Tibial artery (tissue), 4 donors: Measurements from ENCODE around the gene TMPRSS6.

Source experiments
- DNase-seq, 2 donors: peaks; one replicate each; pipeline ENCODE4 v3.0.0-alpha.2; 2019
- H3K27ac ChIP-seq, 2 donors: fragments of 200-600 bp; sonication (generic) in 1 of 2; 1 replicate in 1 of 2; 2 replicates in 1 of 2; pipeline ENCODE4 v1.5.1; 2018 to 2019; ENCODE audit warnings: mild to moderate bottlenecking in 1 of 2
- H3K27me3 ChIP-seq, 2 donors: fragments of 200-600 bp; sonication (generic) in 1 of 2; one replicate each; pipeline versions ENCODE4 v1.5.1 to v1.6.0; 2016 to 2019
- H3K36me3 ChIP-seq, 3 donors: fragments of 200-600 bp; sonication (generic) in 2 of 3; one replicate each; pipeline ENCODE4 v1.5.1; 2016 to 2019; ENCODE audit warnings: mild to moderate bottlenecking in 2 of 3
- H3K4me1 ChIP-seq, 4 donors: fragments of 200-600 bp; sonication (generic) in 2 of 4; 1 replicate in 3 of 4; 2 replicates in 1 of 4; pipeline ENCODE4 v1.5.1; 2016 to 2019
- H3K4me3 ChIP-seq, 2 donors: fragments of 200-600 bp; sonication (generic) in 1 of 2; 1 replicate in 1 of 2; 2 replicates in 1 of 2; pipeline ENCODE4 v1.5.1; 2018 to 2019; ENCODE audit warnings: mild to moderate bottlenecking in 2 of 2
- H3K9me3 ChIP-seq, 3 donors: fragments of 200-600 bp; sonication (generic) in 1 of 3; one replicate each; pipeline ENCODE4 v1.5.1; 2016 to 2019
- intact Hi-C: fragments of 100-400 bp; cut with DNase I; formaldehyde crosslinking; loops from one replicate; pipeline ENCODE4 v1.15.0; 2023; ENCODE audit warnings: low total_unique reads
- TF ChIP-seq, protein P1 (sequence below), 2 experiments: fragments of 200-600 bp in 1 of 2; fragments of 450-650 bp in 1 of 2; IDR thresholded peaks; one replicate each; pipeline ENCODE4 v1.5.1; 2017 to 2019; ENCODE audit warnings: antibody characterized with exemption in 2 of 2, mild to moderate bottlenecking in 1 of 2, moderate library complexity in 1 of 2

The TMPRSS6 gene

DNA sequence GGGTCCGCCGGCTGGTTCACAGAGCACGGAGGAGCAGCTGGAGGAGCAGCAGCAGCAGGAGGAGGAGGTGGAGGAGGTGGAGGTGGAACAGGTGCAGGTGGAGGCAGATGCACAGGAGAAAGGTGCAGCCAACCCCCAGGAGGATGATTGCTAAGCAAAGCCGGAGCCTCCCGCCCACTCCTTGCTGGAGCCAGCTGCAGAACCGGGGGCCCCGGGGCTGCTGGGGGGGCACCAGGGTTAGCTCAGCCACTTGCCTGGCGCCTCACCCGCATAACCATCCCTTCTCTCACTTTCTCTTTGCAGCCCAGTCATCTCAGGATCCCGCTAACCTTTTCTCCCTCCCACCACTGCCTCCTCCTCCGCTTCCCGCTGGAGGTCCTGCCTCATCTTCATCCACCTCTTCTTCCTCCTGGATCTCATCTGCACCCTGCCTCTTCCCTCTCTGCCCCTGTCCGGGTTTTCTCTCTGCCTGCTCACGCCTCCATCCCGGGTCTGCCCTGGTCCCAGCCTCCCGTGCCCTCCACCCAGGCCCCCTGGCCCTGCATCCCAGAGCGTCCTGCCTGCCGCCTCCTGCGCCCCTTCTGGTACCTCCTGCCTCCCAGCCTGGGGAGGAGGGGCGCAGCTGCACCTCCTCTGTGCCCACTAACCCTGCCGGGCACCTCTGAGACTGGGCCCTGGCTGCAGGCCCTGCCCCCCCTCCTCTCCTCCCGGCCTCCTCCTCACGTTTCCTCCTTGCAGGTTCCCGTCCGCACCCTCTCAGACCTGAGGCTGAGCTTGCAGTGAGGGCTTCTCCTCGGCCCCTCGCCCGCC, 48.5 kb downstream of the TMPRSS6 start:
- Histone ChIP-seq H3K4me3 (no peak overlapping the region), H3K36me3 (peaks cover 18 to 57% (median 52%) of the 10 kb centered on the region in 3 donors), H3K4me1 (no peaks in the 10 kb centered on the region), H3K9me3 (no peaks in the 10 kb centered on the region), H3K27ac (no peak overlapping the region), H3K27me3 (peaks cover 0 to 3% of the 10 kb centered on the region in 2 donors)
- TF ChIP-seq, protein P1, sequence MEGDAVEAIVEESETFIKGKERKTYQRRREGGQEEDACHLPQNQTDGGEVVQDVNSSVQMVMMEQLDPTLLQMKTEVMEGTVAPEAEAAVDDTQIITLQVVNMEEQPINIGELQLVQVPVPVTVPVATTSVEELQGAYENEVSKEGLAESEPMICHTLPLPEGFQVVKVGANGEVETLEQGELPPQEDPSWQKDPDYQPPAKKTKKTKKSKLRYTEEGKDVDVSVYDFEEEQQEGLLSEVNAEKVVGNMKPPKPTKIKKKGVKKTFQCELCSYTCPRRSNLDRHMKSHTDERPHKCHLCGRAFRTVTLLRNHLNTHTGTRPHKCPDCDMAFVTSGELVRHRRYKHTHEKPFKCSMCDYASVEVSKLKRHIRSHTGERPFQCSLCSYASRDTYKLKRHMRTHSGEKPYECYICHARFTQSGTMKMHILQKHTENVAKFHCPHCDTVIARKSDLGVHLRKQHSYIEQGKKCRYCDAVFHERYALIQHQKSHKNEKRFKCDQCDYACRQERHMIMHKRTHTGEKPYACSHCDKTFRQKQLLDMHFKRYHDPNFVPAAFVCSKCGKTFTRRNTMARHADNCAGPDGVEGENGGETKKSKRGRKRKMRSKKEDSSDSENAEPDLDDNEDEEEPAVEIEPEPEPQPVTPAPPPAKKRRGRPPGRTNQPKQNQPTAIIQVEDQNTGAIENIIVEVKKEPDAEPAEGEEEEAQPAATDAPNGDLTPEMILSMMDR (IDR thresholded peaks at IDR 0.05) = no peak
- DNase-seq = no peak
- intact Hi-C loops = no loop called here

DNA sequence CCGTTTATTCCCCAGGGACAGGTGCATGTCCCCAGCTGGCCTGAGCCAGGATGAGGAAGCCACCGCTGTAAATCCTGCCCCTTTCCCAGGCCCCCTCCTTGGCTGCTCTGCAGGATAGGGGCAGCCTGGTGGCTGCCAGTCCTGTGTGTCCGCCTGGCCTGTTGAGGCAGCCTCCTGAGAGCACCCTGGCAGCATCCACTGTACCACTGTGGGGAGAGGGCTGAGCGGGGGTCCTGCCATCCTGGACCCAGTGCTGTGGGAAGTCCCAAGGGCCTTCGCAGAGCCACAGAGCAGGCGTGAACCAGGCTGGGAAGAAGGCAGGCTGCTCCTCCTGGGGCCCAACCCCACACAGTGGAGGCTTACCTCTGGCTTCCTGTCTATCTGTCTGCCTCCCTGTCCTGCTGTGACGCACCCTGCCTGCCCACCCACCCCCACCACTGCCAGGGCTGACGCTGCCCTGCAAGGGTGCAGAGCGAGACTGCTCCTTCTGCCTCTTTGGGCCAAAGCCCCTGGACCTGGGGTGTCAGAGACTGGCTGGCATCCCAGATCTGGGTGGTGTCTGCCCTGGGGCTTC, 49.5 kb downstream of the TMPRSS6 start:
- Histone ChIP-seq H3K36me3 (peaks cover 18 to 67% (median 62%) of the 10 kb centered on the region in 3 donors), H3K4me3 (no peak overlapping the region), H3K27ac (no peak overlapping the region), H3K27me3 (peaks cover 0 to under 1% of the 10 kb centered on the region in 2 donors), H3K4me1 (no peaks in the 10 kb centered on the region), H3K9me3 (no peaks in the 10 kb centered on the region)
- TF ChIP-seq, protein P1 (IDR thresholded peaks at IDR 0.05) = no peak
- no peak for DNase-seq
- intact Hi-C loops = no loop called here

DNA sequence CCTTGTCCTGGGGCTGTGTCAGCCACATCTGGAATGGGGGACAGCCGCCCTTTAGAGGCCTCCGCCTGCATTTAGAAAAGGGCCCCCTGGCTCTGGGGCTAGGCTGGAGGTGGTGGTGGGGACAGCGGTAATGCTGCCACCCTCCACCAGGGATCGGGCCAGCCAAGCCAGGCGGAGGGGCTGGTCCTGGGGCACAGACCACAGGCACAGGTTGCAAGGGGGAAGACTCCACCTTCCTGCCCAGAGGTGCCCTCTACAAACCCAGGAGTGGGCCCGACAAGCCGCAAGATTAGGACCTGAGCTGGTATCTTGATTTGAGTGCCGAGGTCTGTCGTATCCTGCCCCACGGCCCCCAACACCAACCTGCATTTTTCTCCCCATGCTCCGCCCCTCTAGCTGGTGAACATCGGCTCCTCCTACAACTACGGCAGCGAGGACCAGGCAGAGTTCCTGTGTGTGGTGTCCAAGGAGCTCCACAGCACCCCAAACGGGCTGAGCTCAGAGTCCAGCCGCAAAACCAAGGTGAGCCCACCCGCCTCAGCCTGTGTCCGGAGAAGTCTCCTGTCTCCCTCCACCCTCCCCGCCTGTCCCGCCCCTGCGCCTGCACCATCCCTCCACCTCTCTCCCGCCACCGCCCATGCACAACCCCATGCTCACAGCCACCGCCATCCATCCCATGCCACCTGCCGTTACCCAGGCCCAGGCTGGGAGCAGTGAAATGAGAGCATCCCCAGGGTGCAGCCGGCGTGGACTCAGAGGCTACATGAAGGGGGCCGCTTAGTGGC, 50.4 kb downstream of the TMPRSS6 start:
- DNase-seq = no peak
- TF ChIP-seq, protein P1 (IDR thresholded peaks at IDR 0.05) = no peak
- Histone ChIP-seq H3K36me3 (peaks cover 18 to 76% (median 64%) of the 10 kb centered on the region in 3 donors), H3K27me3 (no peaks in the 10 kb centered on the region), H3K4me3 (no peak overlapping the region), H3K27ac (no peak overlapping the region), H3K9me3 (no peaks in the 10 kb centered on the region), H3K4me1 (no peaks in the 10 kb centered on the region)
- intact Hi-C loops = no loop called here

DNA sequence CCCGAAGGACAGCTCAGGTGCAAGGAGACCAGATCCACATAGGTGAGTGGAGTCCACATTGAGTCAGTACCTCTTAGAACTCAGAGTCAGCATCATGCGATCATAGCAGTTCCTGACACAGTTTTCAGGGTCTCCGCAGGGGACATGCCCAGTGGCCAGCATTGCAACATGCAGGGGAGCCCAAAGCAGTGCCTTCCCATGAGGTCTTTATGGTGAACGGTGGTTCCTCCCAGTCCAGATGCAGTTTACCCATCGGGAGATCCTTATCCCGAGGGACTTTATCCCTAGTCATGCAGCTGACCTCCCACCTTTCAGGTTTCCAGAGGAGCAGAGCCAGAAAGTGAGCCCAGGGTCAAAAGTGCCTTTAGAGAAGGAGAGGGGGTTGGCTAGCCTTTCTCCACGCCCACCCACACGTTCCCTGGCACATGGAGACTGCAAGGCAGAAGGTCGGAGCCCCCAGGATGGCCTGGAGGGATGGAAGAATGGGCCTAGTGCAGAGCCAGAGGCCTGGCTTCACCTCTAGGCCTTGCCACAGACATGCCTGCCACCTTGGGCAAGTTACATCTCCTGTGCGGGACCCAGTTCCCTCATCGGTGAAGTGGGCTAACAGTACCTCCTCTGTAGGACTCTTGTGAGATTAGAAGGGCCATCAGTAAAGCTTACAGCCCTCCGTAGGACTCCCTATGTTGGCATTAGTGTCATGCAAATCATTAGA, 51.6 kb downstream of the TMPRSS6 start:
- H3K36me3 ChIP-seq = peaks cover 18 to 82% (median 64%) of the 10 kb centered on the region in 3 donors
- no peaks in the 10 kb centered on the region for H3K27me3 ChIP-seq
- H3K27ac ChIP-seq = no peak overlapping the region
- TF ChIP-seq, protein P1 (IDR thresholded peaks at IDR 0.05) = no peak
- intact Hi-C loops = no loop called here
- no peak overlapping the region for H3K4me3 ChIP-seq
- no peaks in the 10 kb centered on the region for H3K9me3 ChIP-seq
- no peak for DNase-seq
- peaks cover 0 to 2% (median 0%) of the 10 kb centered on the region in 4 donors for H3K4me1 ChIP-seq

DNA sequence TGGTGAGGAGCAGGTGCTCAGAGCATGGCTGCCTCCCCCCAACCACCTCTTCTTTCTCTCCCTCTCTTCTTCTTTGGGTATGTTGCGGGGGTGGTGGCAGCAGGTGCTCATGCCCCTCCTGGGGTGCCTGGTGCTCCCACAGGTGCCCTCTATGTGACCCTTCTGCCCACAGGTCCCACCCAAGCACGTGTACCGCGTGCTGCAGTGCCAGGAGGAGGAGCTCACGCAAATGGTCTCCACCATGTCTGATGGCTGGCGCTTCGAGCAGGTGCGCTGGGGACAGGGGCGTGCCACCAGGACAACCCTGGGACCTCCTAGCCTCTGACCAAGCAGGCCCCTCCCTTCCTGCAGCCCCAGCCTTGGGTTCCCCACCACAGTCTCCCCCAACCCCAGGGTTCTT, 52.3 kb downstream of the TMPRSS6 start:
- intact Hi-C loops = no loop called here
- H3K27me3 ChIP-seq = no peaks in the 10 kb centered on the region
- TF ChIP-seq, protein P1 (IDR thresholded peaks at IDR 0.05) = no peak
- no peak for DNase-seq
- peaks cover 18 to 82% (median 64%) of the 10 kb centered on the region in 3 donors for H3K36me3 ChIP-seq
- H3K4me1 ChIP-seq = peaks cover 0 to 10% (median 4%) of the 10 kb centered on the region in 4 donors
- H3K27ac ChIP-seq = no peak overlapping the region
- H3K4me3 ChIP-seq = no peak overlapping the region
- no peaks in the 10 kb centered on the region for H3K9me3 ChIP-seq
